MCF 10A (cell line): ENCODE results near the gene MT2A. TPM values are rescaled to one million over a fixed set of nuclear protein-coding genes. Genes with fewer than 3 reads are reported as not detected.

Experiments
- BruUV-seq: library from RNA; stranded (reverse); fragments of 400-500 nt; replicated peaks from 2 replicates; lab custom pipeline; 2021; lab: Mats Ljungman, UMichigan
- CTCF ChIA-PET: fragments of 300-600 bp; sonication (Branson Sonifier 250); formaldehyde crosslinking; extraction: SDS; loops from one replicate; lab custom pipeline; 2021; ENCODE audit warnings: antibody characterized with exemption, inconsistent platforms; lab: Yijun Ruan, JAX
- POLR2A ChIA-PET: fragments of 300-600, 350-650 bp; sonication (Branson Sonifier 250); formaldehyde crosslinking; extraction: SDS; loops from one replicate; lab custom pipeline; 2020; ENCODE audit warnings: antibody characterized with exemption, inconsistent platforms; lab: Yijun Ruan, JAX
- DNase-seq: peaks from one replicate; pipeline ENCODE4 v3.0.0-alpha.2; 2018; ENCODE audit not compliant: unreplicated experiment
- H3K27ac Mint-ChIP-seq: one replicate; pipeline ENCODE4 v1.8.0; 2022; ENCODE audit warnings: mild to moderate bottlenecking, low read depth, mixed read lengths; ENCODE audit not compliant: unreplicated experiment
- H3K27me3 Mint-ChIP-seq: one replicate; pipeline ENCODE4 v1.8.0; 2022; ENCODE audit warnings: mixed read lengths; ENCODE audit not compliant: insufficient read depth, unreplicated experiment
- H3K36me3 Mint-ChIP-seq: one replicate; pipeline ENCODE4 v1.8.0; 2022; ENCODE audit warnings: mild to moderate bottlenecking, moderate library complexity, mixed read lengths; ENCODE audit not compliant: insufficient read depth, unreplicated experiment
- H3K4me1 Mint-ChIP-seq: one replicate; pipeline ENCODE4 v1.8.0; 2022; ENCODE audit warnings: mixed read lengths; ENCODE audit not compliant: insufficient read depth, unreplicated experiment
- H3K4me3 Mint-ChIP-seq: one replicate; pipeline ENCODE4 v1.8.0; 2022; ENCODE audit warnings: mild to moderate bottlenecking, moderate library complexity, mixed read lengths; ENCODE audit not compliant: unreplicated experiment
- H3K9me3 Mint-ChIP-seq: one replicate; pipeline ENCODE4 v1.8.0; 2022; ENCODE audit warnings: mixed read lengths; ENCODE audit not compliant: unreplicated experiment
- CTCF ChIP-seq: fragments of 200-600 bp; IDR thresholded peaks from one replicate; pipeline ENCODE4 v1.8.0; 2022; ENCODE audit warnings: antibody characterized with exemption, mild to moderate bottlenecking; ENCODE audit not compliant: unreplicated experiment
- intact Hi-C: fragments of 100-400 bp; cut with micrococcal nuclease; formaldehyde crosslinking; loops from 2 replicates; pipeline ENCODE4 v1.14.1; 2022
- total RNA-seq: library from RNA; stranded (reverse); gene quantifications from 2 replicates; pipeline ENCODE4 v1.2.3, GENCODE V29; 2022

MT2A gene
- total RNA-seq, 1 experiment from 2014 or later, result 3,582 TPM

GRCh38 chr16:56594292-56594619, 14.1 kb upstream of the MT2A start:
- peaks cover 9% of the 10 kb centered on the region for H3K9me3 Mint-ChIP-seq
- no peaks in the 10 kb centered on the region for H3K27me3 Mint-ChIP-seq
- ChIA-PET CTCF (interaction anchor here (0.9 to 1.1 kb wide), 3 partner anchors 80 to 108 kb away, joined by 3 to 4 read pairs (median 3); no protein-coding TSS in a partner anchor), POLR2A (no interaction called here)
- no TSS peak for BruUV-seq
- intact Hi-C loops, result no loop called here
- H3K4me1 Mint-ChIP-seq, result no peaks in the 10 kb centered on the region
- no peak overlapping the region for H3K27ac Mint-ChIP-seq
- no peak for TF ChIP-seq CTCF
- H3K4me3 Mint-ChIP-seq, result no peak overlapping the region
- DNase-seq, result no peak
- H3K36me3 Mint-ChIP-seq, result peaks cover 5% of the 10 kb centered on the region

DNA sequence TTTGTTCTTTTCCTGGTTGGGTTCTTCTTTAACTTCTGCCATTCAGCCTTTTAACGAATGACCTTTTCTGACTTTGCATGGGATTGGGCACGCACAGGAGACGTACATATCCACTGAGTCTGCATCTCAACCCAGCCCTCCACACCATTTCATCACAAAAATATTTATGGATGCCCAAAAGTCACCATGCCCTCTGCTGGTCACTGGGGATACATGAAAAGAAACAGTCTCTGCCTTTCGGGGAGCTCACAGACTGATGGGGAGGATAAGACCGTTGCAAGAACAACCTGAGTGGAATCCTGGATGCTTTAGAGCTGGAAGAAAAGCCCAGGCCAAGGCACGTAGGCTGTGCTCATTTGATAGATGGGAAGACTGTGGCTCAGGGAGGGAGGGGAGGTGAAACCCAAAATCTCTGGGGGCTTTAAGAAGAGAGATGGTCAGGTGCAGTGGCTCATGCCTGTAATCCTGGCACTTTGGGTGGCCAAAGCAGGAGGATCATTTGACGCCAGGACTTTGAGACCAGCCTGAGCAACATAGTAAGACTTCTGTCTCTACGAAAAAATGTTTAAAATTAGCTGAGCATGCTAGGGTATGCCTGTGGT, 7.9 kb upstream of the MT2A start:
- peaks cover 3% of the 10 kb centered on the region for H3K36me3 Mint-ChIP-seq
- H3K9me3 Mint-ChIP-seq, result peaks cover 9% of the 10 kb centered on the region
- no peak overlapping the region for H3K27ac Mint-ChIP-seq
- intact Hi-C loops, result loop anchor here (1.0 kb wide), 3 partner anchors 23 to 102 kb away; no protein-coding TSS in a partner anchor
- BruUV-seq, result no TSS peak
- ChIA-PET CTCF (interaction anchor here (0.5 to 7.2 kb wide), 33 partner anchors 8 to 268 kb away, joined by 3 to 105 read pairs (median 4); partner anchors contain the start of gene MT2A), POLR2A (interaction anchor here (0.6 to 1.8 kb wide), 9 partner anchors 10 to 656 kb away, joined by 3 to 8 read pairs (median 4); partner anchors contain the start of gene MT1E)
- DNase-seq, result peak; percentile 81
- H3K4me3 Mint-ChIP-seq, result no peak overlapping the region
- TF ChIP-seq CTCF, result peak; percentile 71
- H3K27me3 Mint-ChIP-seq, result no peaks in the 10 kb centered on the region
- H3K4me1 Mint-ChIP-seq, result peaks cover 14% of the 10 kb centered on the region

DNA sequence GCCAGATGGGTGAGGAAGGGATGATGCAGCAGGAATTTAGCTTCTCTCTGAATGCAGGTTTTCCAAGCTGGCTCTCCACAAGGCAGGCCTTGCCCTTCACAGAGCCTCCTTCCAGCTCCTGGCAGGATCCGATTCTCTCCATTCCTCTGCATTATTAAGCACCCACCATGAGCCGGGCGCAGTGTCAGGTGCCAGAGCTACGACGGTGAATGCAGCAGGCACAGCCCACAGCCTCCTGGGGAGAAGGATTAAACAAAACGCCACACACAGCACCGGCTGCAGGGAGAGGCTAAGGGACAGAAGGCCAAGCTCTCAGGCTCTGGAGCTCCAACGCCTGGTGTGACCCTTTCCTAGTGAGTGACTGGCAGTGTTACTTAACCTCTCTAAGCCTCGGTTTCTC, 7.1 kb upstream of the MT2A start:
- H3K4me3 Mint-ChIP-seq, result no peak overlapping the region
- no peaks in the 10 kb centered on the region for H3K36me3 Mint-ChIP-seq
- no peaks in the 10 kb centered on the region for H3K27me3 Mint-ChIP-seq
- no peak for TF ChIP-seq CTCF
- peaks cover 22% of the 10 kb centered on the region for H3K4me1 Mint-ChIP-seq
- no peak overlapping the region for H3K27ac Mint-ChIP-seq
- ChIA-PET CTCF (interaction anchor here (0.5 to 7.2 kb wide), 24 partner anchors 10 to 269 kb away, joined by 3 to 105 read pairs (median 6); partner anchors contain the start of gene BBS2), POLR2A (interaction anchor here (0.6 to 1.8 kb wide), 9 partner anchors 9 to 150 kb away, joined by 3 to 8 read pairs (median 4); partner anchors contain the start of genes MT1E, NUDT21 and OGFOD1)
- H3K9me3 Mint-ChIP-seq, result peaks cover 9% of the 10 kb centered on the region
- no peak for DNase-seq
- intact Hi-C loops, result no loop called here
- BruUV-seq, result no TSS peak

GRCh38 chr16:56603589-56603988, 4.8 kb upstream of the MT2A start:
- no TSS peak for BruUV-seq
- H3K4me3 Mint-ChIP-seq, result no peak overlapping the region
- no peaks in the 10 kb centered on the region for H3K27me3 Mint-ChIP-seq
- POLR2A ChIA-PET, result interaction anchor here (0.6 to 15.3 kb wide), 8 partner anchors 9 to 99 kb away, joined by 3 to 1404 read pairs (median 6); partner anchors contain the start of genes BBS2, MT1E and MT1X
- intact Hi-C loops, result no loop called here
- peak overlapping the region; percentile 63 for H3K27ac Mint-ChIP-seq
- no peaks in the 10 kb centered on the region for H3K36me3 Mint-ChIP-seq
- H3K4me1 Mint-ChIP-seq, result peaks cover 40% of the 10 kb centered on the region
- TF ChIP-seq CTCF, result peak; percentile 39
- peak; percentile 59 for DNase-seq
- CTCF ChIA-PET, result interaction anchor here (0.6 to 7.2 kb wide), 21 partner anchors 9 to 1227 kb away, joined by 3 to 105 read pairs (median 6); partner anchors contain the start of genes MT1E and MT1X
- no peaks in the 10 kb centered on the region for H3K9me3 Mint-ChIP-seq
